Panc1 (cell line): ENCODE data around the gene DEPDC5. TPM values are rescaled to one million over a fixed set of nuclear protein-coding genes. Genes with fewer than 3 reads are reported as not detected.
A peak's percentile ranks its signal among the peaks of the same experiment; 100 is the strongest.

Experiments
- ATAC-seq: fragments of 200-7000 bp; cut with Tn5 transposase; 2 replicates; pipeline ENCODE4 v1.9.1; 2020; ENCODE audit warnings: mild to moderate bottlenecking, moderate library complexity
- BruUV-seq: library from RNA; stranded (reverse); fragments of 400-500 nt; replicated peaks from 2 replicates; lab custom pipeline; 2021; lab: Mats Ljungman, UMichigan
- CTCF ChIA-PET: fragments of 300-600 bp; sonication (Branson Sonifier 250); formaldehyde crosslinking; loops from one replicate; lab custom pipeline; 2022; ENCODE audit warnings: antibody characterized with exemption; lab: Charles Lee
- POLR2A ChIA-PET: fragments of 300-600 bp; sonication (Branson Sonifier 250); formaldehyde crosslinking; loops from one replicate; lab custom pipeline; 2022; ENCODE audit warnings: antibody characterized with exemption; lab: Charles Lee
- DNase-seq: peaks from one replicate; pipeline ENCODE4 v3.0.0-alpha.2; 2010; ENCODE audit warnings: low read depth, low spot score
- H3K27ac ChIP-seq: 2 replicates; pipeline ENCODE4 v1.5.1; 2011; ENCODE audit warnings: mild to moderate bottlenecking, low read length, inconsistent platforms
- H3K27me3 ChIP-seq: fragments of 200-500 bp; sonication (Bioruptor generic); 2 replicates; pipeline ENCODE4 v1.6.0; 2014; ENCODE audit warnings: low read length, inconsistent platforms; ENCODE audit not compliant: control insufficient read depth, insufficient read depth
- H3K36me3 ChIP-seq: fragments of 200-500 bp; sonication (Bioruptor generic); 2 replicates; pipeline ENCODE4 v1.5.1; 2014; ENCODE audit warnings: inconsistent platforms, mild to moderate bottlenecking, low read length, moderate library complexity; ENCODE audit not compliant: control insufficient read depth, insufficient read depth
- H3K4me1 ChIP-seq: 2 replicates; pipeline ENCODE4 v1.5.1; 2011; ENCODE audit warnings: inconsistent platforms, mild to moderate bottlenecking, low read length, moderate library complexity; ENCODE audit not compliant: control insufficient read depth, insufficient read depth
- H3K4me3 ChIP-seq, 2 experiments: 2 replicates each; pipeline ENCODE4 v1.5.1; 2011 to 2012; ENCODE audit warnings: low read depth in 2 of 2, low read length in 2 of 2, mild to moderate bottlenecking in 2 of 2, inconsistent platforms in 1 of 2, moderate library complexity in 1 of 2
- H3K9me3 ChIP-seq: fragments of 200-500 bp; sonication (Bioruptor generic); 2 replicates; pipeline ENCODE4 v1.5.1; 2014; ENCODE audit warnings: low read depth, mild to moderate bottlenecking, inconsistent platforms, low read length, moderate library complexity; ENCODE audit not compliant: control insufficient read depth, insufficient read depth
- CTCF ChIP-seq: fragments of 450-650 bp; IDR thresholded peaks from 2 replicates; pipeline ENCODE4 v1.5.1; 2017; ENCODE audit warnings: mild to moderate bottlenecking
- POLR2AphosphoS5 ChIP-seq: IDR thresholded peaks from 2 replicates; pipeline ENCODE4 v1.6.1; 2012; ENCODE audit warnings: mild to moderate bottlenecking, low read depth, low read length, moderate library complexity
- SIN3A ChIP-seq: IDR thresholded peaks from 2 replicates; pipeline ENCODE4 v1.6.1; 2012; ENCODE audit warnings: low read depth, mild to moderate bottlenecking, low read length, moderate library complexity, borderline replicate concordance; ENCODE audit not compliant: insufficient read depth
- TCF7L2 ChIP-seq: IDR thresholded peaks from 2 replicates; pipeline ENCODE4 v1.6.1; 2011; ENCODE audit warnings: mild to moderate bottlenecking, low read depth, low read length, inconsistent platforms
- in situ Hi-C: cut with HindIII; loops from 2 replicates; pipeline ENCODE4 v1.10.0; 2016; ENCODE audit warnings: low sequenced_read_pairs, low pct_unique_long_range_greater_than_20kb
- intact Hi-C: fragments of 100-400 bp; cut with micrococcal nuclease; formaldehyde crosslinking; loops from one replicate; pipeline ENCODE4 v1.10.0; 2022; ENCODE audit not compliant: unreplicated experiment
- total RNA-seq: library from RNA; stranded (reverse); gene quantifications from one replicate; pipeline ENCODE4 v1.2.1, GENCODE V29; 2021; ENCODE audit not compliant: unreplicated experiment
- TF ChIP-seq, protein P1 (sequence below), 2 experiments: IDR thresholded peaks; 2 replicates each; pipeline ENCODE4 v1.6.1; 2011 to 2012; ENCODE audit warnings: low read depth in 2 of 2, control low read depth in 1 of 2, low read length in 1 of 2, mild to moderate bottlenecking in 1 of 2, moderate library complexity in 1 of 2; ENCODE audit not compliant: insufficient read depth in 1 of 2

Gene DEPDC5
- total RNA-seq, 1 experiment from 2014 or later: 20.2 TPM

GRCh38 chr22:31915586-31915985, 161.8 kb downstream of the DEPDC5 start:
- Histone ChIP-seq H3K4me1 (no peaks in the 10 kb centered on the region), H3K4me3 (no peak overlapping the region), H3K36me3 (no peaks in the 10 kb centered on the region), H3K27me3 (no peaks in the 10 kb centered on the region), H3K27ac (no peak overlapping the region), H3K9me3 (no peaks in the 10 kb centered on the region)
- BruUV-seq: no TSS peak
- ATAC-seq (no peak), DNase-seq (no peak)
- ChIA-PET POLR2A (interaction anchor here (0.6 kb wide), 1 partner anchor 11 kb away, joined by 6 read pairs; no protein-coding TSS in a partner anchor), CTCF (no interaction called here)
- intact Hi-C loops: no loop called here
- in situ Hi-C loops: no loop called here
- no peak for TF ChIP-seq POLR2AphosphoS5
- TF ChIP-seq, protein P1, sequence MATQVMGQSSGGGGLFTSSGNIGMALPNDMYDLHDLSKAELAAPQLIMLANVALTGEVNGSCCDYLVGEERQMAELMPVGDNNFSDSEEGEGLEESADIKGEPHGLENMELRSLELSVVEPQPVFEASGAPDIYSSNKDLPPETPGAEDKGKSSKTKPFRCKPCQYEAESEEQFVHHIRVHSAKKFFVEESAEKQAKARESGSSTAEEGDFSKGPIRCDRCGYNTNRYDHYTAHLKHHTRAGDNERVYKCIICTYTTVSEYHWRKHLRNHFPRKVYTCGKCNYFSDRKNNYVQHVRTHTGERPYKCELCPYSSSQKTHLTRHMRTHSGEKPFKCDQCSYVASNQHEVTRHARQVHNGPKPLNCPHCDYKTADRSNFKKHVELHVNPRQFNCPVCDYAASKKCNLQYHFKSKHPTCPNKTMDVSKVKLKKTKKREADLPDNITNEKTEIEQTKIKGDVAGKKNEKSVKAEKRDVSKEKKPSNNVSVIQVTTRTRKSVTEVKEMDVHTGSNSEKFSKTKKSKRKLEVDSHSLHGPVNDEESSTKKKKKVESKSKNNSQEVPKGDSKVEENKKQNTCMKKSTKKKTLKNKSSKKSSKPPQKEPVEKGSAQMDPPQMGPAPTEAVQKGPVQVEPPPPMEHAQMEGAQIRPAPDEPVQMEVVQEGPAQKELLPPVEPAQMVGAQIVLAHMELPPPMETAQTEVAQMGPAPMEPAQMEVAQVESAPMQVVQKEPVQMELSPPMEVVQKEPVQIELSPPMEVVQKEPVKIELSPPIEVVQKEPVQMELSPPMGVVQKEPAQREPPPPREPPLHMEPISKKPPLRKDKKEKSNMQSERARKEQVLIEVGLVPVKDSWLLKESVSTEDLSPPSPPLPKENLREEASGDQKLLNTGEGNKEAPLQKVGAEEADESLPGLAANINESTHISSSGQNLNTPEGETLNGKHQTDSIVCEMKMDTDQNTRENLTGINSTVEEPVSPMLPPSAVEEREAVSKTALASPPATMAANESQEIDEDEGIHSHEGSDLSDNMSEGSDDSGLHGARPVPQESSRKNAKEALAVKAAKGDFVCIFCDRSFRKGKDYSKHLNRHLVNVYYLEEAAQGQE (IDR thresholded peaks at IDR 0.05; ENCODE audit: insufficient read depth in 1 of 2, low read depth in 2 of 2, low read length in 1 of 2): no peak
- no peak for TF ChIP-seq SIN3A
- TF ChIP-seq TCF7L2: no peak
- TF ChIP-seq CTCF: no peak

DNA sequence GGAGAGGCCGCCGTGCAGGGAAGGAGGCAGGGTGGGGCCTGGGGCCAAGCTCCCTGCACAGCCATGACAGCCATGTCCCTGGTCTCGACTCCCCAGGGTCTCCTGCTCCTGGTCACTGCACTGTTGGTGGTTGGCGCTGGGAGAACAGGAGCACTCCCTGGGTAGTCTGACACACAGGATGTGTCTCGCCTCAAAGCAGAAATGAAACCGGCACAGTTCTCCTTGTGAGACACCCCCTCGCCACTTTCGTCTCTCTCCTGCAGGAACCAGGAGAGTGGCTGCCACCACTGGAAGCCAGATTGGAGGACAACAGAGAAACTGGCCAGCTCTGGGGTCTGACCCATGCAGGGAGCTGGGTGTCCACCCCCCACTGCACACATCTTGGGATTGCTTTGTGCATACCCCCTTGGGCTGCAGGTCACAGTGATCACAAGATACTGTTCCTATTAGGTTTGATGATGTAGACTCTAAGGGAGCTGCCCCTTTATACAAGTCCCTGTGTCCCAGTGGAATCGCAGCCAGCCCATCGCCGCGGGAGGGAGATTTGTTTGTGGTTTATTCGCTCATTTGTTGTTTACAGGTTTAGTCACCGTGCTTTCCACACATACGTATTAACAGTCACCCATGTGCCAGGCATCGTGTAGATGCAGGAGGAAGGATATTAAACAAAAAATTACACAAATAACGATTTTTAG, 163.6 kb downstream of the DEPDC5 start:
- intact Hi-C loops (no loop called here), in situ Hi-C loops (no loop called here)
- H3K36me3 ChIP-seq: no peaks in the 10 kb centered on the region
- no TSS peak for BruUV-seq
- DNase-seq: no peak
- peak; percentile 39; the same call in 1 of the 2 replicates for ATAC-seq
- H3K27me3 ChIP-seq: no peaks in the 10 kb centered on the region
- CTCF ChIA-PET: no interaction called here
- H3K27ac ChIP-seq: no peak overlapping the region
- POLR2A ChIA-PET: interaction anchor here (0.6 to 0.7 kb wide), 2 partner anchors 37 to 126 kb away, joined by 6 to 15 read pairs; no protein-coding TSS in a partner anchor
- H3K9me3 ChIP-seq: no peaks in the 10 kb centered on the region
- TF ChIP-seq POLR2AphosphoS5: no peak
- no peak for TF ChIP-seq SIN3A
- TF ChIP-seq TCF7L2: no peak
- TF ChIP-seq, protein P1 (IDR thresholded peaks at IDR 0.05; ENCODE audit: insufficient read depth in 1 of 2, low read depth in 2 of 2, low read length in 1 of 2): no peak
- TF ChIP-seq CTCF: no peak
- H3K4me1 ChIP-seq: no peaks in the 10 kb centered on the region
- no peak overlapping the region for H3K4me3 ChIP-seq
